Measurements from ENCODE around the gene RRM2.
"Not testable (repeated sequence)": the region's sequence is repeated elsewhere in the genome, so short reads cannot be mapped to it uniquely, and the experiment has no call there.

The RRM2 gene

DNA sequence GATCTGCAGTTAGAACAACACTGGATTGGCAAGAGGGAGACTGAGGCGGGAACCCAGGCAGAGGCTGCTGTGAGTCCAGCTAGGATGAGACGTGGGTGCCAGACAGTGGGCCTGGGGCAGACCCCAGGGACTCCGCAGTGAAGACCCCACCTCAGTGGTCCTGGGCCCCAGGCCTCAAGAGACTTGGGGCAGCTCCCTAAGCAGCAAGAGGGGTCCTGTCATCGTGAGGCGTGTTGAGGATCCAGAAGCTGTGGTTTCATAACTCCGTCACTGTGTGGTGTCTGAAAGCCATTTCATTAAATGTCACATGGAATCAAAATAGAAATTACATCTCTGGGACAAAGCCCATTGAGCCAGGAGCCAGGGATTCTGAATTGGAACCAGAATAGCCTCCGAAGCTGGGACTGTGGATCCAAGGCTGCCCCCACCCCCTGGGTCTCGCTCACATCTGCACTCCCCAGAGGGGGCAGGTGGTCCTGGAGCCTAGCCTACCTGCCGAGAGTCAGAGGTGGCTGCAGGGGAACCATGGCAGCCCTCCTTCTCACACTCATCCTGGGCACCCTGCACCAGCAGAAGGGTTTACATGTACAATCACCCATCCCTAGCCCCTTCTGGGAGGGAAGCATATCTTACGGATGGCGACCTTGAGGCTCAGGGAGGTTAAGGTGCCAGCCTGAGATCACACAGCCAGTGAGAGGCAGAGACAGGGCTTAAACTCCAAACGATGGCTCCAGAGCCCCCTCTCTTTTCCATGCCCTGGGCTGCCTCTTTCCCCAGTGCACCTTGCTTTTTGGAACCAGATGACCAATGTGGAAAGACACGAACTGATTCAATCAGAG, 23.2 kb downstream of the RRM2 start:
- intact Hi-C loops (cut with DNase I) = no loop called here
- no peak for DNase-seq

DNA sequence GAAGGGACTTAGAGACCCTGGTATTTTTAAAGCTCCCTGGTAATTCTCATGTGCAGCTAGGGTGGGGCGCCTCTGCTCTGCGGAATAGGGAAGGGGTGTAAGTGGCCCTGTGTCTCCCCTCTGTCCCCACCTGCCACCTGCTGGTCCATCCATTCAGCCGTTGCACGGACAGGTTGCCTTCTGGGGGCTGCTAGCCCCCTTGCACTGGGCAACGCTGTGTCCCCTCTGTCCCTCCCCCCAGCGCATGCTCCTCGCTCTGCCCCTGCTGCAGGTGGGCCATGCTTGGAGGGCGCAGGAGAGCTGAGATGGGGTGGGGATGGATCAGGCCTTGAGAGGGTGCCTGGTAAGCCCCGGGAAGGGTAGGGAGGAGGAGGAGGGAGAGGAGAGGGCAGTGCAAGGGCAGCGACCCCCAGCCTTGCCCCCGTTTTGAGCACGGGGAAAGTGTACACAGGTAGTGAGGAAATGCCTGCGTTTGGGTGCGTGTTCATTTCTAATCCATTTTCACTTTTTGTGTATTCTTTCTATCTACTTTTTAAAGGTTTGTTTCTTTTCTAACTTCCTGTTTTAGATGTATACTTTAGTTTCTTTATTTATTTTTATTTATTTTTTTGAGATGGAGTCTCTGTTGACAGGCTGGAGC, 23.9 kb downstream of the RRM2 start:
- intact Hi-C loops (cut with DNase I) = no loop called here
- DNase-seq = peak in 1 of 42 donors; percentile 4

DNA sequence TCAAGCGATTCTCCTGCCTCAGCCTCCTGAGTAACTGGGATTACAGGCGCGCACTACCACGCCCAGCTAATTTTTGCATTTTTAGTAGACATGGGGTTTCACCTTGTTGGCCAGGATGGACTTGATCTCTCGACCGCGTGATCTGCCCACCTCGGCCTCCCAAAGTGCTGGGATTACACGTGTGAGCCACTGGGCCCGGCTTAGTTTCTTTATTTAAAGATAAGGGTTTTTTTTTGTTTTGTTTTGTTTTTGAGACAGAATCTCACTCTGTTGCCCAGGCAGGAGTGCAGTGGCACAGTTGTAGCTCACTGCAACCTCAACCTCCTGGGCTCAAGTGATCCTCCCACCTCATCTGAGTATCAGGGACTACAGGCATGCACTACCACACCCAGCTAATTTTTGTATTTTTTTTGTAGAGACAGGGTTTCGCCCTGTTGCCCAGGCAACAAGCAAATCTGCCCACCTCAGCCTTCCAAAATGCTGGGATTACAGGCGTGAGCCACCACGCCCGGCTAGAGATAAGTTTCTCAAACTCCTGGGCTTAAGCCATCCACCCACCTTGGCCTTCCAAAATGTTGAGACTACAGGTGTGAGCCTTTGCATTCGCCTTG, 24.6 kb downstream of the RRM2 start:
- intact Hi-C loops (cut with DNase I) = not testable (repeated sequence)
- DNase-seq = peak in 1 of 42 donors; percentile 12

DNA sequence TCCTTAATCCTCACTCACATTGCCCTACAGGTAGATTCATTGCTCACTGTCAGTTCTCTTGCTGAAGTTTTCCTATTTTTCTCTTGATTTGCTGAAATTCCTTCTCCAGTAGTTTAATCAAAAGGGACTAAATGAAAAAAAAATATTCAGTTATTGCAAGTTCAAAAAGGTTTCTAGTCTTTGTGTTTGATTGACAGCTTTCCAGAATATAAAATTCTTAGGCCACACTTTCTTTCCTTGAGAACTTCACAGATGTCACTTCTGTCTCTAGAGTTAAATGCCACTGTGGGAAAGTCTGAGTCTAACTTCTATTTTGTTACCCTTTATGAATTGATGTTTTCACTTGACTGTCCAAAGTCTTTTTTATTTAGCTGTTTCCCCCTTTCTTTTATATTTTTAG, 25.7 kb downstream of the RRM2 start:
- DNase-seq = no peak
- intact Hi-C loops (cut with DNase I) = no loop called here

GRCh38 chr2:10149635-10150034, 27.1 kb downstream of the RRM2 start:
- DNase-seq = no peak
- intact Hi-C loops (cut with DNase I) = no loop called here

DNA sequence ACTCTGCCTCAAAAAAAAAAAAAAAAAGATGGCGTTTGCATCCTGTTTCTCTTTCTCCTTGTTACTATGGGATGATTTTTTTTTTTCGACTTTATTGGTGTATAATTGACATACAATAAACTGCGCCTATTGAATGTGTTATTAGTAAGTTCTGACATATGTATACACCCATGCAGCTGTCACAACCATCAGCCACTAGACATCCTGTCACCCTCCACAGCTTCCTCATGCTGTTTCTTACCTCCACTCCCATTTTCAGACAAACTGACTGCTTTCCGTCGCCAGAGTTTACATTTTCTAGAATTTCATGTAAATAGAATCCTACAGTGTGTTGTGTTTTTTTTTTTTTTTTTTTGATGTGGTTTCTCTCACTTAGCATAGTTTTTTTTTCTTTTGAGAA, 27.9 kb downstream of the RRM2 start:
- DNase-seq = no peak
- intact Hi-C loops (cut with DNase I) = no loop called here

DNA sequence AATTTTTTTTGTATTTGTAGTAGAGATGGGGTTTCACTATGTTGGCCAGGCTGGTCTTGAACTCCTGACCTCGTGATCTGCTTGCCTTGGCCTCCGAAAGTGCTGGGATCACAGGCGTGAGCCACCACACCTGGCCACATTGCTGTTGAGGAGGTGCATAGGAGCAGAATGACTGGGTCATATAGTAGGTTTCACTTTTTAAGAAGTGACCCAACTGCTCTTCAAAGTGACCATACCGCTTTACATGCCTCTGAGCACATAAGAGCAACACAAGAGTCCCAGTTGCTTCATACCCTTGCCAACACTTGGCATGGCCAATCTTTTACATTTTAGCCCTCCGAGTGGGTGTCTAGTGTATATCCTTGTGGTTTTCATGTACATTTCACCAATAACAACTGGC, 28.9 kb downstream of the RRM2 start:
- intact Hi-C loops (cut with DNase I) = no loop called here
- DNase-seq = no peak

GRCh38 chr2:10157293-10157692, 34.8 kb downstream of the RRM2 start:
- intact Hi-C loops (cut with DNase I) = no loop called here
- DNase-seq = no peak

DNA sequence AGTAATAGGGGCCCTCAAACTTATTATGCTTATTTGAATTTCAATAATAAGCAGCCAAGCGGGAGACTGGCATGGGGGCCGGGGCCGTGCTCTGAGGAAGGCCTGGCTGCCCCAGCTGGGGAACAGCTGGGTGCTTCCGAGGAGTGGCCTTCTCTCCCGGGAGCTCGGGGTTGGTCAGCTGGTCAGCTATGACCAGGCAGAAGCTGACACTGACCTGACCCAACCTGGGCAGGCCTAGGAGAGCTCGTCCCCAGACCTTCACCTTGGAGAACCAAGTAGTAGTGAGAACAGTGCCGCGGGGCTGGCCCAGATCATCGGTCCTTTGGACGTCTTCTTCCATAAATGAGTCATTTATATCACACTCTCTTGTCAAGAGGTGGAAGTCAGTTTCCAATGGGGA, 36.1 kb downstream of the RRM2 start:
- intact Hi-C loops (cut with DNase I) = no loop called here
- no peak for DNase-seq

DNA sequence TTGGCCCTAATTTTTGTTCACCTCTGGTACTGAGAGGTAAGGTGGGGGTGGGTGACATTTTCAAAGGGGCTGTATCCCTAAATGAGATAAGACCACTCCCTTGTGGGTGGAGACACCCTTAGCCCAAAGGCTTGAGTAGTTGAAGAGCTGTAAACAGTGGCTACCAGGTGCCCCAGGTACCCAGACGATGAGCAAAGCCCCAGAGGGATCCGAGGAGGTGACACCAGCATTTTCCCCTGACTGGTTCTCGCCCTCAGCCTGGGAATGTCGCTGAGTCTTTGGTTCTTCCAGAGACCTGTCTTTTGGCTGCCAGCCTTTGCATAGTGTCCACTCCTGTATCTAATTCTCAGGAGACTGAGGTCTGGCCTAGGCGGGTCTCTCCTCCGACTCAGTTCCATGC, 36.5 kb downstream of the RRM2 start:
- no peak for DNase-seq
- intact Hi-C loops (cut with DNase I) = no loop called here

- DNase-seq = no peak
These were observed 37.1 kb downstream of the RRM2 start for GRCh38 chr2:10159581-10160131.

GRCh38 chr2:10160203-10160955, 37.8 kb downstream of the RRM2 start:
- no peak for DNase-seq
- intact Hi-C loops (cut with DNase I) = no loop called here

More at GRCh38 chr2:10159581-10160131, 37.1 kb downstream of the RRM2 start:
- intact Hi-C loops (cut with DNase I) = no loop called here

- intact Hi-C loops (cut with DNase I) = no loop called here
- DNase-seq = no peak
These were observed 38.8 kb downstream of the RRM2 start for GRCh38 chr2:10161206-10161931.

- peak; percentile 29 to 89 (median 65) for DNase-seq
- intact Hi-C loops (cut with DNase I) = no loop called here
These were observed 39.5 kb downstream of the RRM2 start for GRCh38 chr2:10161961-10162441.

GRCh38 chr2:10162586-10163497, 40.3 kb downstream of the RRM2 start:
- intact Hi-C loops (cut with DNase I) = no loop called here
- peak in 17 of 42 donors; percentile 4 to 57 (median 34) for DNase-seq

- DNase-seq = no peak
- intact Hi-C loops (cut with DNase I) = no loop called here
These were observed 41.3 kb downstream of the RRM2 start for GRCh38 chr2:10163498-10164486.
